ENCODE data around the gene AUTS2. TPM values are rescaled to one million over a fixed set of nuclear protein-coding genes. Genes with fewer than 3 reads are reported as not detected.

AUTS2 gene
- total and polyA plus RNA-seq, 10 of the 15 experiments (the other 5 are each of a cell fraction or from before 2014, with no cell fraction given) = 6.4 to 55.6 (median 21.6) TPM

GRCh38 chr7:70047891-70048448, 449.7 kb downstream of the AUTS2 start (continued):
- TF ChIP-seq RAD51 (IDR thresholded peaks at IDR 0.05) (no peak), EP300 (IDR thresholded peaks at IDR 0.05; ENCODE audit: borderline replicate concordance in 1 of 2, control insufficient read depth in 1 of 2, low read depth in 2 of 2, low read length in 2 of 2) (no peak), PAX5 (IDR thresholded peaks at IDR 0.05; ENCODE audit: borderline replicate concordance, low read depth, low read length) (no peak), PKNOX1 (IDR thresholded peaks at IDR 0.05) (no peak), ZNF384 (IDR thresholded peaks at IDR 0.05; ENCODE audit: borderline replicate concordance, low read depth, low read length) (no peak), ZNF217 (IDR thresholded peaks at IDR 0.05) (no peak), NR2C2 (IDR thresholded peaks at IDR 0.05; ENCODE audit: borderline replicate concordance, control insufficient read depth, insufficient read length, low read depth) (no peak), SREBF2 (IDR thresholded peaks at IDR 0.05; ENCODE audit: low read length) (no peak), MEF2B (IDR thresholded peaks at IDR 0.05; ENCODE audit: partially characterized antibody, poor library complexity, severe bottlenecking) (no peak), NBN (IDR thresholded peaks at IDR 0.05) (no peak)

GRCh38 chr7:70051726-70052125, 453.5 kb downstream of the AUTS2 start:
- ChIA-PET POLR2A (interaction anchor here (0.5 to 1.0 kb wide), 3 partner anchors 21 to 923 kb away, joined by 3 to 6 read pairs (median 4); no protein-coding TSS in a partner anchor), CTCF (interaction anchor here (1.3 kb wide), 1 partner anchor 9 kb away, joined by 4 read pairs; no protein-coding TSS in a partner anchor), SMC1A (ENCODE audit: uncharacterized antibody, unreplicated experiment) (interaction anchor here (1.2 to 3.3 kb wide), 3 partner anchors 9 to 18 kb away, joined by 4 to 17 read pairs (median 4); no protein-coding TSS in a partner anchor), RAD21 (ENCODE audit: unreplicated experiment) (no interaction called here)
- no peaks in the 10 kb centered on the region for H3K36me3 ChIP-seq (ENCODE audit: control insufficient read depth in 2 of 2, insufficient read depth in 2 of 2, low read length in 1 of 2)
- H3K4me1 ChIP-seq (ENCODE audit: control insufficient read depth, insufficient read depth, low read length) = no peaks in the 10 kb centered on the region
- no peaks in the 10 kb centered on the region for H4K20me1 ChIP-seq (ENCODE audit: control insufficient read depth, insufficient read depth)
- H3K79me2 ChIP-seq (ENCODE audit: control insufficient read depth, insufficient read depth, low read length) = no peaks in the 10 kb centered on the region
- H3K9ac ChIP-seq (ENCODE audit: control insufficient read depth, insufficient read depth, low read length) = no peak overlapping the region
- in situ Hi-C loops (cut with MboI) (no loop called here), intact Hi-C loops (cut with micrococcal nuclease; ENCODE audit: unreplicated experiment) (no loop called here)
- no peak for FAIRE-seq
- no peak overlapping the region for H2AFZ ChIP-seq (ENCODE audit: control insufficient read depth, low read depth, low read length)
- WGBS (ENCODE audit: insufficient coverage, insufficient replicate concordance, low lambda C conversion rate, missing lambda C conversion rate) = 100% methylated on average over 1 of the region's 1 CpG
- H3K27me3 ChIP-seq (replicated peaks in 1 of 2; ENCODE audit: control insufficient read depth in 2 of 2, insufficient read depth in 2 of 2, low read length in 1 of 2) = no peaks in the 10 kb centered on the region
- no peak overlapping the region for H3K27ac ChIP-seq (ENCODE audit: control insufficient read depth, insufficient read depth)
- no peak overlapping the region for H3K4me2 ChIP-seq (ENCODE audit: control insufficient read depth, insufficient read depth)
- DNase-seq (ENCODE audit: low read depth, low spot score) = no peak
- no TSS peak for BruUV-seq (replicated peaks)
- no peak overlapping the region for H3K4me3 ChIP-seq
- no peak for ATAC-seq
- no peaks in the 10 kb centered on the region for H3K9me3 ChIP-seq (replicated peaks; ENCODE audit: control insufficient read depth, insufficient read depth, low read length)
- no peak for TF ChIP-seq ZNF24 (IDR thresholded peaks at IDR 0.05)
- TF ChIP-seq FOXM1 (IDR thresholded peaks at IDR 0.05; ENCODE audit: low read depth, low read length) = no peak
- no peak for TF ChIP-seq GABPA (IDR thresholded peaks at IDR 0.05; ENCODE audit: low read depth)
- TF ChIP-seq NFIC (IDR thresholded peaks at IDR 0.05; ENCODE audit: low read depth, low read length) = no peak
- no peak for TF ChIP-seq MXI1 (IDR thresholded peaks at IDR 0.05; ENCODE audit: low read depth, low read length)
- no peak for TF ChIP-seq ATF7 (IDR thresholded peaks at IDR 0.05; ENCODE audit: low read depth)
- no peak for TF ChIP-seq POLR2AphosphoS2 (IDR thresholded peaks at IDR 0.05; ENCODE audit: low read depth, low read length)
- no peak for TF ChIP-seq ZNF592 (IDR thresholded peaks at IDR 0.05)
- no peak for TF ChIP-seq PAX8 (IDR thresholded peaks at IDR 0.05)

Data from GM12878 (cell line).